Heart left ventricle (tissue), 13 donors: Measurements from ENCODE around the gene PAX2.

ENCODE experiments used
- POLR2A ChIP-seq, 2 donors: fragments of 450-650 bp; IDR thresholded peaks; one replicate each; pipeline ENCODE4 v1.6.1; 2017; ENCODE audit warnings: antibody characterized with exemption in 2 of 2, mild to moderate bottlenecking in 2 of 2, moderate library complexity in 2 of 2
- TF ChIP-seq, protein P1 (sequence below), 12 donors: fragments of 200-600 bp; sonication (generic) in 4 of 12; IDR thresholded peaks; one replicate each; pipeline versions ENCODE4 v1.5.0 to v1.8.0; 2018 to 2022; ENCODE audit warnings: antibody characterized with exemption in 12 of 12, mild to moderate bottlenecking in 5 of 12
- donor health status: ischemic (EF 13 %, LVEDD 7.1; RV severe dilation, severe dysfunction).
- donor health status: DM: no; HTN: yes; CAD: no.
- donor health status: DM: no; HTN: no; CAD: no.
- donor health status: ischemic (EF 25% LVEDD 6.9; RV normal size, moderate dysfunction).
- donor health status: ischemic (EF 25% LVEDD 5.7; RV mildly dilated, moderate dysfunction).
- donor health status: ischemic (EF 35%, LVEDD 5.7; RV mildly dilated, moderate dysfunction).
- donor health status: nonischemic (EF 11% LVEDD 7.7; RV severe dilation, severe dysfunction).
- donor health status: DM: yes; HTN: yes; CAD: no.
- donor health status: PGD.
- donor health status: ischemic (EF 29% LVEDD 5.4; RV normal size, mild dysfunction).
- donor health status: nonischemic (EF 23%, LVEDD 6.1; RV moderate dilation, normal function).

DNA sequence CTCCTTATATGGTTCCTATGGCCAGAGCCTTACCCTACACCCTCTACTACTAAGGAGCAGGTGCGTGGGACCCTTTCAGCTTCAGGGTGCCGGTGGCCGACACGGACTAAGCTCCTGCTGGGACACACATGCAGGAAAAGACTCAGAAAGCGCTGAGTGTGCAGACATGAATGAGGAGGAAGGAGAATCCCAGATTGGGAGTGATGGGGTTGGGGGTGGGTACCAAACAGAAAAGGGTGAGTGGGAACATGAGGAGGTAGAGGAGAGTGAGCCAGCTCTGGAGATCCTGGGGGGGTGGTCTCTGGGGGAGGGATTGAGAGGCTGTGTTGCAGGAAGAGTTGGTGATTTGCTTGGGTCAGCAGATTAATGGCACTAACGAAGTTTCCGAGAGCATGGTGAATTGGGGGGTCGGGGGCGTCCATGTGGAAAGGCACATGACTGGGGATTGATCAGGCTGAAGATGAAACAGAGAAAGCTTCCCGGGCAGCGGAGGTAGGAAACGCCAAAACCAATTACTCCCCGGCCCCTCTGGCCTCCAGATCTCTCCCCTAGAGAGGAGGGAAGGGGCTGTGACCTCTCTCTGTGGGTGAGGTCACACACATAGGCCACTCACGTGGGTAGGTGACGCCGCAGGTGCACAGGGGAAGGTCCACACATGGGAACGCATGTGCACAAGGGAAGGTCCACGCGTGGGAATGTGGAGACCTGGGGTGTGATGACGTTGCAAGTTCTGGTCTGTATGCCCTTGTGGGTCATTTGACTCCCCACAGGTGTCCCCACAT, 129.5 kb downstream of the PAX2 start:
- TF ChIP-seq, protein P1, sequence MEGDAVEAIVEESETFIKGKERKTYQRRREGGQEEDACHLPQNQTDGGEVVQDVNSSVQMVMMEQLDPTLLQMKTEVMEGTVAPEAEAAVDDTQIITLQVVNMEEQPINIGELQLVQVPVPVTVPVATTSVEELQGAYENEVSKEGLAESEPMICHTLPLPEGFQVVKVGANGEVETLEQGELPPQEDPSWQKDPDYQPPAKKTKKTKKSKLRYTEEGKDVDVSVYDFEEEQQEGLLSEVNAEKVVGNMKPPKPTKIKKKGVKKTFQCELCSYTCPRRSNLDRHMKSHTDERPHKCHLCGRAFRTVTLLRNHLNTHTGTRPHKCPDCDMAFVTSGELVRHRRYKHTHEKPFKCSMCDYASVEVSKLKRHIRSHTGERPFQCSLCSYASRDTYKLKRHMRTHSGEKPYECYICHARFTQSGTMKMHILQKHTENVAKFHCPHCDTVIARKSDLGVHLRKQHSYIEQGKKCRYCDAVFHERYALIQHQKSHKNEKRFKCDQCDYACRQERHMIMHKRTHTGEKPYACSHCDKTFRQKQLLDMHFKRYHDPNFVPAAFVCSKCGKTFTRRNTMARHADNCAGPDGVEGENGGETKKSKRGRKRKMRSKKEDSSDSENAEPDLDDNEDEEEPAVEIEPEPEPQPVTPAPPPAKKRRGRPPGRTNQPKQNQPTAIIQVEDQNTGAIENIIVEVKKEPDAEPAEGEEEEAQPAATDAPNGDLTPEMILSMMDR (IDR thresholded peaks at IDR 0.05), result no peak
- TF ChIP-seq POLR2A (IDR thresholded peaks at IDR 0.05), result no peak
